GM23338 (cell line): Measurements from ENCODE around the gene RAPGEF3. TPM values are rescaled to one million over a fixed set of nuclear protein-coding genes. Genes with fewer than 3 reads are reported as not detected.

ENCODE experiments used
- ATAC-seq: fragments of 200-7000 bp; cut with Tn5 transposase; 3 replicates; pipeline ENCODE4 v1.9.1; 2020
- DNase-seq: peaks from one replicate; pipeline ENCODE4 v3.0.0-alpha.2; 2015; ENCODE audit warnings: low spot score
- H2AFZ ChIP-seq: fragments of 200-600 bp; sonication (generic); 2 replicates; pipeline ENCODE4 v1.8.0; 2016; ENCODE audit warnings: antibody characterized with exemption, mild to moderate bottlenecking, moderate library complexity
- H3F3A ChIP-seq: fragments of 200-600 bp; sonication (generic); replicated peaks from 2 replicates; pipeline ENCODE4 v1.8.0; 2017; ENCODE audit warnings: antibody characterized with exemption, mixed run types, low read depth
- H3K27ac ChIP-seq: fragments of 200-600 bp; sonication (generic); 2 replicates; pipeline ENCODE4 v1.6.1; 2016; ENCODE audit warnings: low read depth
- H3K27me3 ChIP-seq: fragments of 200-600 bp; sonication (generic); 2 replicates; pipeline ENCODE4 v1.8.0; 2016; ENCODE audit warnings: mild to moderate bottlenecking, mixed run types, moderate library complexity; ENCODE audit not compliant: insufficient read depth
- H3K36me3 ChIP-seq: fragments of 200-600 bp; sonication (generic); 2 replicates; pipeline ENCODE4 v1.8.0; 2016; ENCODE audit warnings: mild to moderate bottlenecking; ENCODE audit not compliant: insufficient read depth
- H3K4me1 ChIP-seq: fragments of 200-600 bp; sonication (generic); 2 replicates; pipeline ENCODE4 v1.8.0; 2016; ENCODE audit warnings: mild to moderate bottlenecking, moderate library complexity; ENCODE audit not compliant: insufficient read depth
- H3K4me2 ChIP-seq: fragments of 200-600 bp; sonication (generic); 2 replicates; pipeline ENCODE4 v1.7.1; 2017; ENCODE audit warnings: mixed run types
- H3K4me3 ChIP-seq: fragments of 200-600 bp; sonication (generic); 2 replicates; pipeline ENCODE4 v1.6.1; 2016; ENCODE audit warnings: mixed run types
- H3K79me2 ChIP-seq: fragments of 200-600 bp; sonication (generic); replicated peaks from 2 replicates; pipeline ENCODE4 v1.8.0; 2017; ENCODE audit warnings: mild to moderate bottlenecking; ENCODE audit not compliant: insufficient read depth
- H3K9me2 ChIP-seq: fragments of 200-600 bp; sonication (generic); 2 replicates; pipeline ENCODE4 v1.8.0; 2017; ENCODE audit not compliant: insufficient read depth
- H4K20me1 ChIP-seq: fragments of 200-600 bp; sonication (generic); replicated peaks from 2 replicates; pipeline ENCODE4 v1.8.0; 2017; ENCODE audit warnings: mild to moderate bottlenecking; ENCODE audit not compliant: insufficient read depth
- H3K27ac Mint-ChIP-seq: 2 replicates; pipeline ENCODE4 v1.8.0; 2020; ENCODE audit warnings: inconsistent platforms, mild to moderate bottlenecking, moderate library complexity, mixed read lengths
- H3K27me3 Mint-ChIP-seq: 3 replicates; pipeline ENCODE4 v1.8.0; 2022; ENCODE audit warnings: low read depth, mild to moderate bottlenecking, moderate library complexity, mixed read lengths, inconsistent platforms; ENCODE audit not compliant: insufficient read depth, poor library complexity
- H3K36me3 Mint-ChIP-seq: 3 replicates; pipeline ENCODE4 v1.8.0; 2021; ENCODE audit warnings: low read depth, mild to moderate bottlenecking, inconsistent platforms, moderate library complexity, mixed read lengths
- H3K4me1 Mint-ChIP-seq: 3 replicates; pipeline ENCODE4 v1.8.0; 2020; ENCODE audit warnings: mild to moderate bottlenecking, inconsistent platforms, mixed read lengths
- H3K4me3 Mint-ChIP-seq: 3 replicates; pipeline ENCODE4 v1.8.0; 2021; ENCODE audit warnings: moderate library complexity, mild to moderate bottlenecking, inconsistent platforms, mixed read lengths
- H3K9me3 Mint-ChIP-seq: 3 replicates; pipeline ENCODE4 v1.8.0; 2020; ENCODE audit warnings: moderate library complexity, mild to moderate bottlenecking, inconsistent platforms, mixed read lengths
- CREB1 ChIP-seq: fragments of 250-450 bp; sonication (Bioruptor Pico); IDR thresholded peaks from 2 replicates; pipeline ENCODE4 v1.5.0; 2020; ENCODE audit warnings: low read depth, mild to moderate bottlenecking, moderate library complexity
- EZH2phosphoT487 ChIP-seq: fragments of 200-600 bp; sonication (generic); IDR thresholded peaks from one replicate; pipeline ENCODE4 v1.8.1; 2018; ENCODE audit warnings: antibody characterized with exemption; ENCODE audit not compliant: unreplicated experiment
- polyA plus RNA-seq: library from polyadenylated mRNA; unstranded; fragments of >200 nt; fragmentation: Nextera tagmentation; extraction: Ambion mirVana; gene quantifications from 2 replicates; pipeline ENCODE4 v1.2.1, GENCODE V29; 2016
- total RNA-seq: library from RNA; depleted of rRNA; stranded (reverse); fragments of >200 nt; shearing (Covaris generic); gene quantifications from 2 replicates; pipeline ENCODE4 v1.2.3, GENCODE V29; 2014
- TF ChIP-seq, protein P1 (sequence below): fragments of 250-450 bp; sonication (Bioruptor Pico); IDR thresholded peaks from 2 replicates; pipeline ENCODE4 v1.5.0; 2020; ENCODE audit warnings: mild to moderate bottlenecking, moderate library complexity
- TF ChIP-seq, protein P2 (sequence below): IDR thresholded peaks from 2 replicates; pipeline ENCODE4 v1.6.1; 2016; ENCODE audit warnings: antibody characterized with exemption
- TF ChIP-seq, protein P3 (sequence below), 2 experiments: fragments of 200-600 bp in 1 of 2; sonication (generic) in 1 of 2; conservative IDR thresholded peaks; 2 replicates each; pipeline versions ENCODE4 v1.5.1 to v1.6.1; 2016 to 2017; ENCODE audit warnings: antibody characterized with exemption in 2 of 2, low read depth in 2 of 2, mild to moderate bottlenecking in 2 of 2, moderate library complexity in 1 of 2
- TF ChIP-seq, protein P4 (sequence below): IDR thresholded peaks from one replicate; pipeline ENCODE4 v1.6.1; 2018; ENCODE audit warnings: antibody characterized with exemption; ENCODE audit not compliant: unreplicated experiment

Gene RAPGEF3
- total and polyA plus RNA-seq, 2 experiments from 2014 or later, result 2.3 to 11.8 TPM

DNA sequence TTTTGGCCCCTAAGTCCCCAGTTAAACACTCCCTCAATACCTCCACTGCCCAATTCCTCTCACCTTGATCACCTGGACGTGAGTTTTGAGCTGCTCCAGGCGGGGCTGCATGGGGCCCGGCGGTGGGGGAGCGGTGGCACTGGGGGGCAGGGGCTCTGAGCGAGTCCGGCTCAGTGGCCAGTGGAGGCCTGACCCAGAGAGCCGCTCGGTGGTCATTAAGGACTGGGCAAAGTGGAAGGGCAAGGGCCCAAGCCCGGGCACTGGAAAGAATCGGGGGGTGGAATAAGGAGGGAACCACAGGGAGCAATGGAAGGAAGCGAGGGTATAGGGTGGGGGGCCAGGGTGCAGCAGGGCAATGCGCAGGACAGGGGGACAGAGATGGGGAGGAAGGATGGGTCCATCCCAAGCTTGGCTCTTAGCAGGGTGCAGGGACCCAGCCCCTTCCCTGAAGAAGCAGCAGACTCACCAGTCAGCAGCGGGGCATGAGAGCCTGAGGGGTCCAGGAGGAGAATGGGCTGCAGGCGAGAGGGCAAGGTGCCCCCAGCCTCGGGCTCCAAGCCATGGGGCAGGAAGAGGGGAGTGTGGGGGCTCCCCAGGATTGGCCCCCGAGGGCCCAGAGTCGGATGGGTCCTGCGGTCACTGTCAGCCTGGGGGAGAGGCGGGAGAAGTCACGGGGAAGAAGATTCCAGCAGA, 36.6 kb upstream of the RAPGEF3 start (continued):
- TF ChIP-seq, protein P1, sequence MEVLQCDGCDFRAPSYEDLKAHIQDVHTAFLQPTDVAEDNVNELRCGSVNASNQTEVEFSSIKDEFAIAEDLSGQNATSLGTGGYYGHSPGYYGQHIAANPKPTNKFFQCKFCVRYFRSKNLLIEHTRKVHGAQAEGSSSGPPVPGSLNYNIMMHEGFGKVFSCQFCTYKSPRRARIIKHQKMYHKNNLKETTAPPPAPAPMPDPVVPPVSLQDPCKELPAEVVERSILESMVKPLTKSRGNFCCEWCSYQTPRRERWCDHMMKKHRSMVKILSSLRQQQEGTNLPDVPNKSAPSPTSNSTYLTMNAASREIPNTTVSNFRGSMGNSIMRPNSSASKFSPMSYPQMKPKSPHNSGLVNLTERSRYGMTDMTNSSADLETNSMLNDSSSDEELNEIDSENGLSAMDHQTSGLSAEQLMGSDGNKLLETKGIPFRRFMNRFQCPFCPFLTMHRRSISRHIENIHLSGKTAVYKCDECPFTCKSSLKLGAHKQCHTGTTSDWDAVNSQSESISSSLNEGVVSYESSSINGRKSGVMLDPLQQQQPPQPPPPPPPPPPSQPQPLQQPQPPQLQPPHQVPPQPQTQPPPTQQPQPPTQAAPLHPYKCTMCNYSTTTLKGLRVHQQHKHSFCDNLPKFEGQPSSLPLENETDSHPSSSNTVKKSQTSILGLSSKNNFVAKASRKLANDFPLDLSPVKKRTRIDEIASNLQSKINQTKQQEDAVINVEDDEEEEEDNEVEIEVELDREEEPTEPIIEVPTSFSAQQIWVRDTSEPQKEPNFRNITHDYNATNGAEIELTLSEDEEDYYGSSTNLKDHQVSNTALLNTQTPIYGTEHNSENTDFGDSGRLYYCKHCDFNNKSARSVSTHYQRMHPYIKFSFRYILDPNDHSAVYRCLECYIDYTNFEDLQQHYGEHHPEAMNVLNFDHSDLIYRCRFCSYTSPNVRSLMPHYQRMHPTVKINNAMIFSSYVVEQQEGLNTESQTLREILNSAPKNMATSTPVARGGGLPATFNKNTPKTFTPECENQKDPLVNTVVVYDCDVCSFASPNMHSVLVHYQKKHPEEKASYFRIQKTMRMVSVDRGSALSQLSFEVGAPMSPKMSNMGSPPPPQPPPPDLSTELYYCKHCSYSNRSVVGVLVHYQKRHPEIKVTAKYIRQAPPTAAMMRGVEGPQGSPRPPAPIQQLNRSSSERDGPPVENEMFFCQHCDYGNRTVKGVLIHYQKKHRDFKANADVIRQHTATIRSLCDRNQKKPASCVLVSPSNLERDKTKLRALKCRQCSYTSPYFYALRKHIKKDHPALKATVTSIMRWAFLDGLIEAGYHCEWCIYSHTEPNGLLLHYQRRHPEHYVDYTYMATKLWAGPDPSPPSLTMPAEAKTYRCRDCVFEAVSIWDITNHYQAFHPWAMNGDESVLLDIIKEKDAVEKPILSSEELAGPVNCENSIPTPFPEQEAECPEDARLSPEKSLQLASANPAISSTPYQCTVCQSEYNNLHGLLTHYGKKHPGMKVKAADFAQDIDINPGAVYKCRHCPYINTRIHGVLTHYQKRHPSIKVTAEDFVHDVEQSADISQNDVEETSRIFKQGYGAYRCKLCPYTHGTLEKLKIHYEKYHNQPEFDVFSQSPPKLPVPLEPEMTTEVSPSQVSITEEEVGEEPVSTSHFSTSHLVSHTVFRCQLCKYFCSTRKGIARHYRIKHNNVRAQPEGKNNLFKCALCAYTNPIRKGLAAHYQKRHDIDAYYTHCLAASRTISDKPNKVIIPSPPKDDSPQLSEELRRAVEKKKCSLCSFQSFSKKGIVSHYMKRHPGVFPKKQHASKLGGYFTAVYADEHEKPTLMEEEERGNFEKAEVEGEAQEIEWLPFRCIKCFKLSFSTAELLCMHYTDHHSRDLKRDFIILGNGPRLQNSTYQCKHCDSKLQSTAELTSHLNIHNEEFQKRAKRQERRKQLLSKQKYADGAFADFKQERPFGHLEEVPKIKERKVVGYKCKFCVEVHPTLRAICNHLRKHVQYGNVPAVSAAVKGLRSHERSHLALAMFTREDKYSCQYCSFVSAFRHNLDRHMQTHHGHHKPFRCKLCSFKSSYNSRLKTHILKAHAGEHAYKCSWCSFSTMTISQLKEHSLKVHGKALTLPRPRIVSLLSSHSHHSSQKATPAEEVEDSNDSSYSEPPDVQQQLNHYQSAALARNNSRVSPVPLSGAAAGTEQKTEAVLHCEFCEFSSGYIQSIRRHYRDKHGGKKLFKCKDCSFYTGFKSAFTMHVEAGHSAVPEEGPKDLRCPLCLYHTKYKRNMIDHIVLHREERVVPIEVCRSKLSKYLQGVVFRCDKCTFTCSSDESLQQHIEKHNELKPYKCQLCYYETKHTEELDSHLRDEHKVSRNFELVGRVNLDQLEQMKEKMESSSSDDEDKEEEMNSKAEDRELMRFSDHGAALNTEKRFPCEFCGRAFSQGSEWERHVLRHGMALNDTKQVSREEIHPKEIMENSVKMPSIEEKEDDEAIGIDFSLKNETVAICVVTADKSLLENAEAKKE (CRISPR knock-in tag), result no peak
- TF ChIP-seq CREB1 (no peak), EZH2phosphoT487 (no peak)
- TF ChIP-seq, protein P2, sequence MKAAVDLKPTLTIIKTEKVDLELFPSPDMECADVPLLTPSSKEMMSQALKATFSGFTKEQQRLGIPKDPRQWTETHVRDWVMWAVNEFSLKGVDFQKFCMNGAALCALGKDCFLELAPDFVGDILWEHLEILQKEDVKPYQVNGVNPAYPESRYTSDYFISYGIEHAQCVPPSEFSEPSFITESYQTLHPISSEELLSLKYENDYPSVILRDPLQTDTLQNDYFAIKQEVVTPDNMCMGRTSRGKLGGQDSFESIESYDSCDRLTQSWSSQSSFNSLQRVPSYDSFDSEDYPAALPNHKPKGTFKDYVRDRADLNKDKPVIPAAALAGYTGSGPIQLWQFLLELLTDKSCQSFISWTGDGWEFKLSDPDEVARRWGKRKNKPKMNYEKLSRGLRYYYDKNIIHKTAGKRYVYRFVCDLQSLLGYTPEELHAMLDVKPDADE, result no peak
- TF ChIP-seq, protein P3, sequence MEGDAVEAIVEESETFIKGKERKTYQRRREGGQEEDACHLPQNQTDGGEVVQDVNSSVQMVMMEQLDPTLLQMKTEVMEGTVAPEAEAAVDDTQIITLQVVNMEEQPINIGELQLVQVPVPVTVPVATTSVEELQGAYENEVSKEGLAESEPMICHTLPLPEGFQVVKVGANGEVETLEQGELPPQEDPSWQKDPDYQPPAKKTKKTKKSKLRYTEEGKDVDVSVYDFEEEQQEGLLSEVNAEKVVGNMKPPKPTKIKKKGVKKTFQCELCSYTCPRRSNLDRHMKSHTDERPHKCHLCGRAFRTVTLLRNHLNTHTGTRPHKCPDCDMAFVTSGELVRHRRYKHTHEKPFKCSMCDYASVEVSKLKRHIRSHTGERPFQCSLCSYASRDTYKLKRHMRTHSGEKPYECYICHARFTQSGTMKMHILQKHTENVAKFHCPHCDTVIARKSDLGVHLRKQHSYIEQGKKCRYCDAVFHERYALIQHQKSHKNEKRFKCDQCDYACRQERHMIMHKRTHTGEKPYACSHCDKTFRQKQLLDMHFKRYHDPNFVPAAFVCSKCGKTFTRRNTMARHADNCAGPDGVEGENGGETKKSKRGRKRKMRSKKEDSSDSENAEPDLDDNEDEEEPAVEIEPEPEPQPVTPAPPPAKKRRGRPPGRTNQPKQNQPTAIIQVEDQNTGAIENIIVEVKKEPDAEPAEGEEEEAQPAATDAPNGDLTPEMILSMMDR (conservative IDR thresholded peaks at IDR 0.05; ENCODE audit: low read depth in 2 of 2), result no peak

DNA sequence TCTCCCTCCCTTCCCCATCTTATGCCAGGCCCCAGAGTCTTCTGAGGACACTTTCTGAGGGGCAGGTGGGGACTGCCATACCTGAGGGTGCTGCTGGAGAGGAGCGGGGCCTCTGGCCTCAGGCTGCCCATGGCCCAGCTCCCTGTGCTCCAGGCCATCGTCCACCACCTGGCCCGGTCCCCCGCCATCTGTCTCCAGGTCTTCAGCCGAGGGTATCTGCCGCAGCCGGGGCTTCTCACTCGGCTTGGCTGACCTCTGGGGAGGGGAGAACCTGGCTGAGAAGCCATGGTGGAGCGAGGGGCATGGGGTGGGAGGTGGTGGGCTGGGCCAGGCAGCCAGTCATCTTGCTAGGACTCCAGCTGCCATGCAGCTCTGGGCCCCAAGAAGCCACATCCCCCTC, 36.0 kb upstream of the RAPGEF3 start:
- H3K9me2 ChIP-seq, result no peaks in the 10 kb centered on the region
- Mint-ChIP-seq H3K4me3 (no peak overlapping the region), H3K9me3 (no peaks in the 10 kb centered on the region; the same call in 2 of the 3 replicates), H3K36me3 (peaks cover 49% of the 10 kb centered on the region), H3K27ac (no peak overlapping the region), H3K27me3 (peaks cover 10% of the 10 kb centered on the region), H3K4me1 (peaks cover 17% of the 10 kb centered on the region)
- no peak overlapping the region for H3K27ac ChIP-seq
- H3K4me1 ChIP-seq, result no peaks in the 10 kb centered on the region
- H3K79me2 ChIP-seq, result no peaks in the 10 kb centered on the region
- H2AFZ ChIP-seq, result no peak overlapping the region
- ATAC-seq (no peak), DNase-seq (no peak)
- H3K36me3 ChIP-seq, result peaks cover 10% of the 10 kb centered on the region
- no peaks in the 10 kb centered on the region for H3K27me3 ChIP-seq
- H4K20me1 ChIP-seq, result no peaks in the 10 kb centered on the region; the same call in 1 of the 2 replicates
- no peak overlapping the region for H3K4me2 ChIP-seq
- H3K4me3 ChIP-seq, result no peak overlapping the region
- no peaks in the 10 kb centered on the region for H3F3A ChIP-seq
- TF ChIP-seq, protein P4, sequence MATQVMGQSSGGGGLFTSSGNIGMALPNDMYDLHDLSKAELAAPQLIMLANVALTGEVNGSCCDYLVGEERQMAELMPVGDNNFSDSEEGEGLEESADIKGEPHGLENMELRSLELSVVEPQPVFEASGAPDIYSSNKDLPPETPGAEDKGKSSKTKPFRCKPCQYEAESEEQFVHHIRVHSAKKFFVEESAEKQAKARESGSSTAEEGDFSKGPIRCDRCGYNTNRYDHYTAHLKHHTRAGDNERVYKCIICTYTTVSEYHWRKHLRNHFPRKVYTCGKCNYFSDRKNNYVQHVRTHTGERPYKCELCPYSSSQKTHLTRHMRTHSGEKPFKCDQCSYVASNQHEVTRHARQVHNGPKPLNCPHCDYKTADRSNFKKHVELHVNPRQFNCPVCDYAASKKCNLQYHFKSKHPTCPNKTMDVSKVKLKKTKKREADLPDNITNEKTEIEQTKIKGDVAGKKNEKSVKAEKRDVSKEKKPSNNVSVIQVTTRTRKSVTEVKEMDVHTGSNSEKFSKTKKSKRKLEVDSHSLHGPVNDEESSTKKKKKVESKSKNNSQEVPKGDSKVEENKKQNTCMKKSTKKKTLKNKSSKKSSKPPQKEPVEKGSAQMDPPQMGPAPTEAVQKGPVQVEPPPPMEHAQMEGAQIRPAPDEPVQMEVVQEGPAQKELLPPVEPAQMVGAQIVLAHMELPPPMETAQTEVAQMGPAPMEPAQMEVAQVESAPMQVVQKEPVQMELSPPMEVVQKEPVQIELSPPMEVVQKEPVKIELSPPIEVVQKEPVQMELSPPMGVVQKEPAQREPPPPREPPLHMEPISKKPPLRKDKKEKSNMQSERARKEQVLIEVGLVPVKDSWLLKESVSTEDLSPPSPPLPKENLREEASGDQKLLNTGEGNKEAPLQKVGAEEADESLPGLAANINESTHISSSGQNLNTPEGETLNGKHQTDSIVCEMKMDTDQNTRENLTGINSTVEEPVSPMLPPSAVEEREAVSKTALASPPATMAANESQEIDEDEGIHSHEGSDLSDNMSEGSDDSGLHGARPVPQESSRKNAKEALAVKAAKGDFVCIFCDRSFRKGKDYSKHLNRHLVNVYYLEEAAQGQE, result no peak
